DOHH2 (cell line): ENCODE data around the gene CHRM5.

Source experiments
- EZH2phosphoT487 ChIP-seq: fragments of 200-600 bp; sonication (generic); IDR thresholded peaks from 2 replicates; pipeline ENCODE4 v1.6.1; 2017; ENCODE audit warnings: borderline replicate concordance, mild to moderate bottlenecking, antibody characterized with exemption, low read length, moderate library complexity, mixed read lengths
- TF ChIP-seq, protein P1 (sequence below): fragments of 200-600 bp; sonication (generic); IDR thresholded peaks from one replicate; pipeline ENCODE4 v1.5.1; 2014; ENCODE audit warnings: antibody characterized with exemption, mild to moderate bottlenecking, low read depth, low read length; ENCODE audit not compliant: poor library complexity, severe bottlenecking

DNA sequence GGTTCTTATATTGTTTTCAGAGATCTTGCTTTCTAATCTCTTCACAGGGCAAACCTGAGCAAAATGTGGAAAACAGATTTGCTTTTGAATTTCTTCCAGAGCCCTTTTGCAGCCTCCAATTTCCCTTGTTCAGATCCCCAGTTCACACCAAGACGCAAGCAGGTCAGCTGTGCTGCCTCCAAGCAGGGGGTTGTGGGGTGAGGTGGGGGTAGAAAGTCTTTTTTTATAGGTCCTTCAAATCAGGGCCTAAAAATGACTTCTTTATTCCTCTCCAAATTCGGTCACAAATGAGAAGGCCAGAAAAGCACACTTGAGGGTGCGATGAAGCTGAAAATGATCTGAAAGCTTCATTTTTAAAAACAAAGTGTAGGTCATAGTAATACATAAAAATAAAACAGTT lies 97.0 kb downstream of the CHRM5 start:
- TF ChIP-seq, protein P1, sequence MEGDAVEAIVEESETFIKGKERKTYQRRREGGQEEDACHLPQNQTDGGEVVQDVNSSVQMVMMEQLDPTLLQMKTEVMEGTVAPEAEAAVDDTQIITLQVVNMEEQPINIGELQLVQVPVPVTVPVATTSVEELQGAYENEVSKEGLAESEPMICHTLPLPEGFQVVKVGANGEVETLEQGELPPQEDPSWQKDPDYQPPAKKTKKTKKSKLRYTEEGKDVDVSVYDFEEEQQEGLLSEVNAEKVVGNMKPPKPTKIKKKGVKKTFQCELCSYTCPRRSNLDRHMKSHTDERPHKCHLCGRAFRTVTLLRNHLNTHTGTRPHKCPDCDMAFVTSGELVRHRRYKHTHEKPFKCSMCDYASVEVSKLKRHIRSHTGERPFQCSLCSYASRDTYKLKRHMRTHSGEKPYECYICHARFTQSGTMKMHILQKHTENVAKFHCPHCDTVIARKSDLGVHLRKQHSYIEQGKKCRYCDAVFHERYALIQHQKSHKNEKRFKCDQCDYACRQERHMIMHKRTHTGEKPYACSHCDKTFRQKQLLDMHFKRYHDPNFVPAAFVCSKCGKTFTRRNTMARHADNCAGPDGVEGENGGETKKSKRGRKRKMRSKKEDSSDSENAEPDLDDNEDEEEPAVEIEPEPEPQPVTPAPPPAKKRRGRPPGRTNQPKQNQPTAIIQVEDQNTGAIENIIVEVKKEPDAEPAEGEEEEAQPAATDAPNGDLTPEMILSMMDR: no peak
- TF ChIP-seq EZH2phosphoT487: no peak
